Mononuclear cell (primary cell): ENCODE data around the gene MRPL14. TPM values are rescaled to one million over a fixed set of nuclear protein-coding genes. Genes with fewer than 3 reads are reported as not detected.
A peak's percentile ranks its signal among the peaks of the same experiment; 100 is the strongest.

Experiments
- H3K27me3 ChIP-seq: 2 replicates; pipeline ENCODE4 v1.6.0; 2011; ENCODE audit warnings: low read length, control low read depth; ENCODE audit not compliant: insufficient read depth
- H3K4me1 ChIP-seq: 2 replicates; pipeline ENCODE4 v1.5.1; 2011; ENCODE audit warnings: mild to moderate bottlenecking, low read length, control low read depth; ENCODE audit not compliant: insufficient read depth
- H3K4me3 ChIP-seq: 2 replicates; pipeline ENCODE4 v1.5.1; 2011; ENCODE audit warnings: mild to moderate bottlenecking, low read length, moderate library complexity
- H3K9me3 ChIP-seq: 2 replicates; pipeline ENCODE4 v1.5.1; 2011; ENCODE audit warnings: low read depth, mild to moderate bottlenecking, control low read depth, low read length
- total RNA-seq: library from RNA; depleted of rRNA; stranded (reverse); fragments of >200 nt; gene quantifications from one replicate; pipeline ENCODE4 v1.2.3, GENCODE V29; 2012

MRPL14 gene
- total RNA-seq, 1 donor = 10.3 TPM

DNA sequence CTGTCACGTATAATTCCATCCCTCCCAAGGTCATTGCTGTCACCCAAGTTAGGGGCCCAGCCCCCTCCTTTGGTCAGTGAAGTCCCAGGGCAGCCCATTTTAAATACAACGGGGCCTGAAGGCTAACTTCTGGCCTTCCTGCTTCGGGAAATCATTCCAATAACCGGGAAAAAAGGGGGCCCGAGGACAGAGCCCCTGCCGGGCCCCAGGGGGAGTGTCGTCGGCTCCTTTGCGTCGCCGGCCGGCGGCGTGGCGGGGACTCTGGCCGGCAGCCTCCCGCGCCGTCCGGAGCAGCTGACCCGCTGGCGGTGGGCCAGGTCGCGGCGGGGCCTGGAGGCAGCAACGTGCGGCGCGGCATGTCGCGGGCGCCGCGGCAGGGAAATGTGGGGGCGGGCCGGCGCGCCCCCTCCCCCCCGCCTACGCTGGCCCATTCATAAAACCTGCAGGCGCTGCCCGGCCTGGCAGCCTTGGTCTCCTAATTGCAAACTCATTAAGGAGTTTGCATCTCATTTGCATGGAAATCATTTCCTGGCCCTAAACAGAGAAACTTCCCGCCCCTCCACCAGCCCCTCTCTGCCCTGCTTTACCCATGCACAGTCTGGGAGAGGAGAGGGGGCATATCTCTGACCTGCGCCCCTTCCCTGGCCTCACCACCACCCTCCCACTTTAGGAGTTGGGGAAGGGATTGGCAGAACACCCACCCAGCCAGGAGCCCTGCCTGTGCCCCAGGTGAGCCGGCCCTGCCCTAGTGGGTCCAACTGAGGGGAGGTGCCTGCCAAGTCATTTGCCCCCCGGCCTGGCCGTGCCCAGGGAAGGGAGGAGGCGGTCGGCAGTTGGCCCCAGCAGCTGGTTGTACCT, 50.7 kb downstream of the MRPL14 start:
- Histone ChIP-seq H3K4me3 (no peak overlapping the region), H3K4me1 (peaks cover 12% of the 10 kb centered on the region), H3K9me3 (no peaks in the 10 kb centered on the region), H3K27me3 (peaks cover 26% of the 10 kb centered on the region)

DNA sequence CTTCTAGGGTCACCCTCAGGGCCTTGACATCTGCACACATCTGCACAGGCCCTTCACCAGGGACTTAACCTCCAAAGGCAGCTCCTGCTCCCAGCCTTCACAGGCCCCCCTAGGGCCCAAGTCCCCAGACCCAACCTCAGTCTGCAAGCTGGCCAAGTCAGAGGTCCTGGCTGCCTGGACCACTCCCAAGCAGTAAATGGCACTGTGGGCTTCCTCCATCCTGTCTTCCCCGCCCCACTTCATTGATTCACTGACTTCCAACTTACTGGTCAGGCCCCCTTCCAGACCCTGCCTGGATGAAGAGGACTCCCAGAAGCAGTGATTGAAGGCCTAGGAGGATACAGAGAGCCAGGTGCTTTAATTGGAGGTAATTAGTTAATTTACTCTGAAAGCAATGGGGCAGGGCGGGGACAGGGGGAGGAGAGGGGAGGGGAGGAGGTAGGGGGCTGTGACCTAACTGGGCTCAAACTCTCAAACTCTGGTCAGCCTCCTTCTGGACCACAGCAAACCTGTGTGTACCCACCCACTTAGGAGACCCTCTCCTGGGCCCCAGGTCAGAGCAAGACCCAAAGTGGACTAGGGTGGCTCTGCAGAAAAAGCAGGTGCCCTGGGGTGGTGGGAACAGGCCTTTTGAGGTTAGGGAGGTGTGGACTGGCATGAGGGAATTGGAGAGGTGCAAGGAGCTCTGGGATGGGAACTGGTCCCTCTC, 51.5 kb downstream of the MRPL14 start:
- no peaks in the 10 kb centered on the region for H3K9me3 ChIP-seq
- peaks cover 12% of the 10 kb centered on the region for H3K4me1 ChIP-seq
- H3K27me3 ChIP-seq = peaks cover 31% of the 10 kb centered on the region
- no peak overlapping the region for H3K4me3 ChIP-seq

DNA sequence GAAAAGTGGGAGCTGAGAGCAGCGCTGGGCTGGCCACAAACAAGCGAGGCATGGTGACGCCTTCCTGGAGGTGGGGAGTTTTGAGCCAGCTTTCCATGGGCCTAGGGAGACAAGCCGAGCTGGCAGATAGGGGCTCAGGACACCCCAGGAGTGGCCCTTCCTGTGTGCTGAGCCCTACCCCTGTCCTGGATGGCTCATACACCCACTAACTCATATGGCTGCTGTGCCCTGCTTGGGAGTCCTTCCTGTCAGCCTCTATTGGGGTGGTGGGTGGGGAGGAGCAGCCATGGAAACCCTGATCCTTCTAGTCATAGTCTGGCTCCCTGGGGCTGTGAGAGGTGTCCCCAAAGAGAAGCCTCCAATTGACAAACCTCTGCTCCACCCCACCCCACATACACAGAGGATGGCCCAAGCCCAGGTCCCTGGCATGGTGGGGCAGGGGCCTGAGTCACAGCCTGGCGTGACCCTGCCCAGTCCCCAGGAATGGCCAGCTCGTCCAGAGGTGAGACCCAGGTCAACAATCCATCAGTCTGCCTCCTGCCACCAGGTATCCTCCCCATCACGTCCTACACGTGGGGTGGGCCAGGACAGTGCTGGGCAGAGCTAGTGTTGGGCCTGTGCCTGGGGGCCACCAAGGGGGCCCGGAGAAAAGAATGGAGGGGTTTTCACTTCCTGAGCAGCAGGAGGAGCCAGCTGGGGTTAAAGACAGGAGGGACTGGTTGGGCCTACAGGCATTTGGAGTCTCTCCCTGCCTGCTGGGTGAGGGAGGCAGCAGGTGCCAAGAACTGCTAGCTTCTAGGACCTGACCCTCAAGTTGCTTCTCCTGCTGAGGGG, 52.2 kb downstream of the MRPL14 start:
- peaks cover 12% of the 10 kb centered on the region for H3K4me1 ChIP-seq
- H3K9me3 ChIP-seq = no peaks in the 10 kb centered on the region
- peaks cover 31% of the 10 kb centered on the region for H3K27me3 ChIP-seq
- H3K4me3 ChIP-seq = no peak overlapping the region

DNA sequence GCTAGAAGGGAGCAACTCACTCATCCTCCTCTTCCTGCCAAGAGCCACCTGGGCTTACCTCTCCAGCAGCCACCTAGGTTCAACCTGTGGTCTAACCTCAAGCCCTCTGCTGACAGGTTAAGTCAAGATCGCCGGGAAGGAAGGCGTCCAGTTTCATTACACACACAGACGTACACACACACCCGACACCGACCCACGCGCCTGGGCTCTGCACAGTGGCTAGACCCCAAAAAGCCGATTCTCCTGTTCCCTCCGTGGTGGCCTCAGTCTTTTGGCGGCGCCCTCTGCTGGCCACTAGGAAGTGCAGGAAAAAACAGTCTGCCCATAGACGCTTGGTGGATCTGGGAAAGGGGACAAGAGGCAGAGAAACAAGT, 52.8 kb downstream of the MRPL14 start:
- Histone ChIP-seq H3K4me3 (no peak overlapping the region), H3K9me3 (no peaks in the 10 kb centered on the region), H3K4me1 (peaks cover 12% of the 10 kb centered on the region), H3K27me3 (peaks cover 31% of the 10 kb centered on the region)

DNA sequence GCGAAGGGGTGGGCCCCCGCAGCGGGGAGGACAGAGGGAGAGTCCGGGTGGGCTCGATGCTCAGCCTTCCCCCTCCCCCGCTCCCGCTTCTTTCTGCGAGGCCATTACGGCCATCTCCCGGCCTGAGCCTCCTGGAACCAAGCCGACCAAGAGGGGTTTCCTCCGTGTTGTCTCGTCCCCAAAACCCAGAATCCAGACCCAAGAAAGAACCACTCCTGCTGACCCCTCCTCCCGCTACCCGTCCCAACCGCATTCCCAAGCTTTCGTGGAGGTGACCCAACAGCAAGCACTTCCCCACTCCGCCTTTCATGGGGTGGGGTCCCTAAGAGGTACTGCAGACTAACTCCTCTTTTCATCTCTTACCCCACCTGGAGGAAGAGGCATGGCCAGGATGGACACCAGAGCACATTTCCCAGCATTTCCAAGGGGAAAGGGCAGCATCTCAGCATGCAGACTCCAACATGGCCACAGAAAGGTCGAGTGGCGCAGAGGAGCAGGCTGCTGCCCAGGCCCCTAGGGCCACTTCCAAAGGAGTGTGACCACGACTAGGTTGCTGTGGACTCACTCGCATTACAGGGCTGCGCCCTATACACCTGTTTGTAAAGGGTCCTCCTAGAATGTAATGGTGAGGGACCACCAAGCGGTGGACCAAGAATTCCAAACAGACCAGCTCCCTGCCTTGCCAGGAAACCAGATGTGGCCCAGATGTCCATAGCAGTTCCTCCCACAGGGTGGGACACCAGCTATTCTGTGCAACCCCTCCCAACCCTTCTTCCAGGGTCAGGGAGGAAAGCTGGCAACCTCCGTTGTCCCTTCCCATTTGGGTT, 53.4 kb downstream of the MRPL14 start:
- Histone ChIP-seq H3K4me3 (peak overlapping the region; percentile 3), H3K9me3 (no peaks in the 10 kb centered on the region), H3K27me3 (peaks cover 31% of the 10 kb centered on the region), H3K4me1 (peaks cover 12% of the 10 kb centered on the region)

DNA sequence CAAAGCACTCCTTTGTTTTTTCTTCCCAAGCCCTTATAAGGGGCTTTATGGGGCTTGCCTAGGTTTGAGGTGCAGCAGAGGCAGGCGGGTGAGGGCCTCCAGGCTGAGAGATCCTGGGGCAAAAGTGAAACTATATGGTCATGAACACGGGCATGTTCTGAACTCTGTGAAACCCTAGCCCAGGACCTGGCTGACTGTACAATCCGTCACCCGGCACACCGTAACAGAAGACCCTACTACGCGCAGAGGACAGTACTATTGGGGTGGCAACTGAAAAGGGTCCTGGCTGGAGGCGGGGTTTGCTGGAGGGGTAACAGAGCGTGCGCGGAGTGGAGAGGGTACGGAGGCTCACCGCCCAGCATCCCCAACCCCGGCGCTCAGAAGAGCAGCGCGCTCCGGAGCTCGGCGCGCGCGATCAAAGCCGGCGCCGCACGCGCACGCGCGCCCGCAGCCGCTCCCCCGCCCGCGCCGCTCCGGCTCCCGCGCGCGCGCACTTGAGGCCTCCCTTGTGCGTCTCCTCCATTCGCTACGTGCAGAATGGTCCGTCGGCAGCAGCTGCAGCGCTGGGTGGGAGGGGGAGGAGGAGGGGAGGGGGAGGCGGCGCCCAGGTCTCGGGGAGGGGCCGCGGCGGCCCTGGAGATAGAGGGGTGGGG, 54.2 kb downstream of the MRPL14 start:
- H3K4me3 ChIP-seq = peak overlapping the region; percentile 35
- peaks cover 12% of the 10 kb centered on the region for H3K4me1 ChIP-seq
- H3K9me3 ChIP-seq = no peaks in the 10 kb centered on the region
- H3K27me3 ChIP-seq = peaks cover 27% of the 10 kb centered on the region

DNA sequence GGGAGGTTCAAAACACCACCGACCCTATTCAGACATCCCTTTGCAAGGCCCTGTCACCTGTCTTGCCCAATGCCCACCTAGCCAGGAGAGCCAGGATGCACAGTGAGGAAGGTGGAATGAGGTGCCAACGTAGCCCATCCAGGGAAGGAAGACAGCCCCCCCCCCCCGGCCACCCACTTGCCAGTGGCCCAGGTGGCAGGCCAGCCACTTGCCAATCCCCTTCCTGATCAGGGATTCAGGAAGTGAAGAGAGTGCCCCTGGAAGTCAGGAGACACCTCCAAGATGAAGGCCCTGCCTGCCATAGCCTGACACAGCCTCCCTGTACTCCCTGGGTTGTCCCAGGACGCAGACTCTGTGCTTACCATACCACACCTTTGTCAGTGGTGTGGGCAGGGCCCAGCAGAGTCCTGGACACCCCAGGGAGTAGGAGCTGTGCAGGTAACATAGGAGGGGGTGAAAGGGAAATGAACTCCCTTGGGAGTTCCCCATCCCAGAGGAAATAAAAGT, 54.7 kb downstream of the MRPL14 start:
- H3K27me3 ChIP-seq = peaks cover 21% of the 10 kb centered on the region
- H3K4me3 ChIP-seq = no peak overlapping the region
- peaks cover 12% of the 10 kb centered on the region for H3K4me1 ChIP-seq

DNA sequence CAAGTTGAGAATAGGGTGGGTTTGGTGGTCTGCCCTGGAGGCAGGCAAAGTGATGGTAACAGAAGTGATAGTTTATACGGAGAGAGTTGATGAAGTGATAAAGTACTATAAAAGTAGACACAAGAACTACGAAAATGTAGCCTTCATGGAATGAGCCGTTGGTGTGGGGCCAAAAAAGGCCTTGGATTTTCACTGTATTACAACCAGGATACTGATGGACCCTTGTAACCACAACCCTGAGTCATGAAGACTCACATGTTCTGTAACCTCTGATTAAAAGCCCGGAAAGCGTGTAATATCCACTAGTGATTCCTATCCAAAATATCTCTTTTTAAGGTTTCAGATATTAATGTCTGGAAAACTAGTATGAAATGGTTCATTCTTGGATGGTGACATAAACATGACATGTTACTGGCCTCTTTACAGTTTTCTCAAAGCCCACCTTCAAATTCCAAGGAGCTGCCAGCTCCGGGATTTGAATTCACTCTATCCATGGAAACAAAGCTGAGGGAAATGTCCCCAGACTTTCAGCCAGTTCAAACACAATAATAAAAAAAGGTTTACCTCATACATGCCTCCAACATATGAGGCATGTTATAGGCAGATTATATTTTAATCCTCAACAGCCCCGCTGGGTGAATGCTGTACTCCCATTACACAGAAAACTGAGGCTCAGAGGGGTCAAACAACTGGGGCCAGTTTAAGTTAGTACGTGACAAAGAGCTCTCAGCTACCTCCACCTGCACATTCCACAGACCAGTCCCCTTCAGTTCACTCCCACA, 55.4 kb downstream of the MRPL14 start:
- H3K4me1 ChIP-seq = peaks cover 12% of the 10 kb centered on the region
- no peaks in the 10 kb centered on the region for H3K9me3 ChIP-seq
- no peak overlapping the region for H3K4me3 ChIP-seq
- H3K27me3 ChIP-seq = peaks cover 21% of the 10 kb centered on the region

More for the DNA sequence above, 54.7 kb downstream of the MRPL14 start:
- H3K9me3 ChIP-seq = no peaks in the 10 kb centered on the region

DNA sequence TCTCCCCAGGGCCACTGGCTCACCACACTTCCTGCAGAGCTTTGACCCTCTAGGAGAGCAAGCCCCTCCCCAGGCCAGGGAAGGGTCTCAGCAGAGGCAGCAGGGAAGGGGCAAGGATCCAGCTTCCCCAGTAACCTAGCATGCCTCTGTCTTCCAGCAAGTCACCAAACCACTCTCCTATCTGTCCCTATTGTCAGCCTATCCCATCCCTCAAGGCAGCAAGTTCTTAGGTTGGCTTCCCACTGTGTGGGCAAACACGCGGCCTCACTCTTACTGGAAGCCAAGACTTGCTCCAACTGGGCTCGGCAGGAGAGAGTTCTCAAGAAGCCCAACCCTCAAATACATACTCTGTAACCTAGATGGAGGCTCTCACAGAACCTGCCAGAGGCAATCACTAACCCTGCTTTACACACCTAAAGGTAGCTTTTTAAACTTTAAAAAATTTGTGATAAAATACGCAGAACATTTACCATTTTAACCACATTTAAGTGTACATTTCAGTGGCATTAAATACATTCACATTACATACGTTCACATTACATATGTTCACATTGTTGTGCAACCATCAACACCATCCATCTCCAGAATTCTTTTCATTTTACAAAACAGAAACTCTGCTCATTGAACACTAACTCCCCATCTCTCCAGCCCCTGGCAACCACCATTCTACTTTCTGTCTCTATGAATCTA, 58.5 kb downstream of the MRPL14 start:
- Histone ChIP-seq H3K4me1 (peaks cover 22% of the 10 kb centered on the region), H3K27me3 (peaks cover 13% of the 10 kb centered on the region), H3K4me3 (no peak overlapping the region)

DNA sequence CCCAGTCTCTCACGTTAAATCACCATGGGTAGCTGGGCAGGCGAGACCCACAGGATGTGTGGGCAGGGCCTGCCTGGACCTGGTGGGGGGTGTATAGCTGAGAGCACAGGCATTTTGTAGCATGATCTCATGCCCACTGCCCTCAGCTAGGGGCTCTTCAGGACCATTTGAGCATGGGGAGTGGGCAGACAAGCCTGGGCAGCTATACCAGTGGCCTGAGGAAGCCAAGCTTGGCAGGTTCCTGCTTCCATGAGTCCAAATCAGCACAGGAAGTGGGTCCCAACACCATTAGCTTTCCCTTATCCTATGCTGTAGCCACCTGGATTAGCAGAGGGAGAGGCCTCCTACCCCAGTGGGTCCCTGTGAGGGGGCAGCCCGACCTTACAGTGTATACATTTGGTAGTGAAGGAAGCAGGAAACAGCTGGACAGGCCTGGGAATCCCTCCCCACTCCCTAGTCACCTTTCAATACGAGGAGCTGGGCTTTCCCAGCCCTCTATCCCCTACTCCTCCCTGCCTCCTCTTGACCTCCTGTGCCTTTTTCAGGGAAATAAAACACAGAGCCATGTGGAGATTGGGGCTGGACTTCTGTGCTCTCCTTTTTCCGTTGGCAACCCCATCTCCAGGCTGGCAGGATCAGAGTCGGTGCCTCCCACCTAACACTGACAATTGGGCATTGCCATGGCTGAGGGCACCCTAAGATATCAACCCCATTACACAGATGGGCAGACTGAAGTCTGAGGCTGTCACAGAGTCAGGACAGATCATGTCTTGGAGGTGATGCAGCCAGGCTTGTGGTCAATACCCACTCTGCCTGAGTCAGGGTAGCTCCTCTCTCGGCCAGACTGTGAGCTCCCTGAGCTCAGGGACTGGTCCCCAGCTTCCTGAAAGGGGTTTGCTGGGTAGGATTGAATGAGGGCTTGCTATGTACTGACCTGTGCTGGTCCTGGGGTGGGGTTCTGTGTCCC, 59.8 kb downstream of the MRPL14 start:
- Histone ChIP-seq H3K4me3 (no peak overlapping the region), H3K4me1 (peaks cover 20% of the 10 kb centered on the region), H3K27me3 (peaks cover 11% of the 10 kb centered on the region), H3K9me3 (no peaks in the 10 kb centered on the region)

More for the DNA sequence above, 58.5 kb downstream of the MRPL14 start:
- H3K9me3 ChIP-seq = no peaks in the 10 kb centered on the region

DNA sequence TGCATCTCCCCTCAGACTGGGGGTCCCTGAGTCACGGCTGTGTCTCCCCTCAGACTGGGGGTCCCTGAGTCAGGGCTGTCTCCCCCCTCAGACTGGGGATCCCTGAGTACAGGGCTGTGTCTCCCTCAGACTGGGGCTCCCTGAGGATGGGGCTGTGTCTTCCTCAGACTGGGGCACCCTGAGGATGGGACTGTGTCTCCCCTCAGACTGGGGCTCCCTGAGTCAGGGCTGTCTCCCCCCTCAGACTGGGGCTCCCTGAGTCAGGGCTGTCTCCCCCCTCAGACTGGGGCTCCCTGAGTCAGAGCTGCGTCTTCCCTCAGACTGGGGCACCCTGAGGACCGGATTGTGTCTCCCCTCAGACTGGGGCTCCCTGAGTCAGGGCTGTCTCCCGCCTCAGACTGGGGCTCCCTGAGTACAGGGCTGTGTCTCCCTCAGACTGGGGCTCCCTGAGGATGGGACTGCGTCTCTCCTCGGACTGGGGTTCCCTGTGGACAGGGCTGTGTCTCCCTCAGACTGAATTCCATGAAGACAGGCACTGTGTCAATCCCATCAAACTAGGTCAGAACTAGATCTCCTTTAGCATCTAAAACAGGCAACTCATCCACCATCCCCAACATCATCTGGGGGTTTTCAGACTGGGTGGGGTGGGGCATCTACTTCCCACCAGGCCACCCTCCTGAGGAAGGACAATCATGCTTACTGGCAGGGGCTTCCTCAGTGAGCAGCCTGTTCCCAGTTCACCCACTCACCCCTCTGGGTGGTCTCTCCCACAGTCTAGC, 60.7 kb downstream of the MRPL14 start:
- H3K4me1 ChIP-seq = peaks cover 26% of the 10 kb centered on the region
- H3K4me3 ChIP-seq = no peak overlapping the region
- H3K9me3 ChIP-seq = no peaks in the 10 kb centered on the region
- H3K27me3 ChIP-seq = peaks cover 5% of the 10 kb centered on the region
